Glutamatergic neuron (in vitro differentiated cells): ENCODE data around the gene COL15A1. TPM values are rescaled to one million over a fixed set of nuclear protein-coding genes. Genes with fewer than 3 reads are reported as not detected.
"Not testable (repeated sequence)": the region's sequence is repeated elsewhere in the genome, so short reads cannot be mapped to it uniquely, and the experiment has no call there.

Experiments used
- DNase-seq: peaks from one replicate; pipeline ENCODE4 v3.0.0; 2022
- H3K27ac Mint-ChIP-seq: one replicate; pipeline ENCODE4 v1.8.0; 2020; ENCODE audit warnings: mild to moderate bottlenecking, mixed read lengths, inconsistent platforms; ENCODE audit not compliant: unreplicated experiment
- H3K27me3 Mint-ChIP-seq: one replicate; pipeline ENCODE4 v1.8.0; 2020; ENCODE audit warnings: mild to moderate bottlenecking, moderate library complexity, mixed read lengths, inconsistent platforms; ENCODE audit not compliant: unreplicated experiment
- H3K36me3 Mint-ChIP-seq: one replicate; pipeline ENCODE4 v1.8.0; 2020; ENCODE audit warnings: mild to moderate bottlenecking, mixed read lengths, inconsistent platforms; ENCODE audit not compliant: unreplicated experiment
- H3K4me1 Mint-ChIP-seq: one replicate; pipeline ENCODE4 v1.8.0; 2020; ENCODE audit warnings: mild to moderate bottlenecking, low read depth, mixed read lengths, inconsistent platforms; ENCODE audit not compliant: unreplicated experiment
- H3K4me3 Mint-ChIP-seq: one replicate; pipeline ENCODE4 v1.8.0; 2020; ENCODE audit warnings: mild to moderate bottlenecking, mixed read lengths, inconsistent platforms; ENCODE audit not compliant: unreplicated experiment
- H3K9me3 Mint-ChIP-seq: one replicate; pipeline ENCODE4 v1.8.0; 2020; ENCODE audit warnings: mild to moderate bottlenecking, moderate library complexity, mixed read lengths, inconsistent platforms; ENCODE audit not compliant: unreplicated experiment
- total RNA-seq: library from RNA; stranded (reverse); fragmentation: NEBNext Ultra II Directional; extraction: Animal tissue kit (Norgen Biotek cat#: 25700); gene quantifications from one replicate; pipeline ENCODE4 v1.2.1, GENCODE V29; 2021; ENCODE audit not compliant: unreplicated experiment
- TF ChIP-seq, protein P1 (sequence below): fragments of 200-600 bp; sonication (generic); IDR thresholded peaks from one replicate; pipeline ENCODE4 v1.5.0; 2021; ENCODE audit not compliant: partially characterized antibody, unreplicated experiment

The COL15A1 gene
- total RNA-seq, 1 donor from 2014 or later = not detected

DNA sequence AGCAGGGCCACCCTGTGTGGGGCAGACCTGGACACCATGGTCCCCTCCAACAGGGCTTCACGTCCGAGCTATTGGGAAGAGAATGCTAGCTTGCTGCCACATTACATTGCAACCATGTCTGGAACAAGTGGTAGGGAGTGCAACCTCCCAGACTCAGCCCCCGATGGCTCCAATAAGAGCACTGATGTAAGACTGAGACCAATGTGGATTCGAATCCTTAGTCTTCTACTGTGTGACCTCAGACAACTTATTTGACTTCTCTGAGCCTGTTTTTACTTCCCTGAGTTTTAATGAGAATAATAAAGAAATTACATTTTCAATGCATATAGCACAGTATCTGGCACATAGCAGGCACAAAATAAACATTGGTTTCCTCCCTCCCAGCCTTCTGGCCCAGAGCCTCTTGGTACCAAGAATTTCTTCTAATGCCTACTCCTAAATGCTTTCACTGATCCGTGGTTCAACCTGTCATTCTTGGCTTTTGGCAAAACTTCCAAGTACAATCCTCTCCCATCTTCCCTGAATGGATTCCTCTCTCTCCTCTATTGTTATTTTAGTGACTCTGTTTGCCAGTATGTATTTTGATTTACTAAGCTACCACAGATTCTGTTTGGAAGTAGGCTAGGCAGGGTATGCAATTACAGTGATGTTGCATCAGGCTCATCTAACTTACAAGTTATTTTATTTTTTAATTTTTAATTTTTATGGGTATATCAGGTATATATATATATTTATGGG lies 34.6 kb upstream of the COL15A1 start:
- Mint-ChIP-seq H3K9me3 (no peaks in the 10 kb centered on the region), H3K27ac (no peak overlapping the region), H3K4me3 (no peak overlapping the region), H3K36me3 (no peaks in the 10 kb centered on the region), H3K27me3 (no peaks in the 10 kb centered on the region), H3K4me1 (no peaks in the 10 kb centered on the region)
- DNase-seq = no peak
- TF ChIP-seq, protein P1, sequence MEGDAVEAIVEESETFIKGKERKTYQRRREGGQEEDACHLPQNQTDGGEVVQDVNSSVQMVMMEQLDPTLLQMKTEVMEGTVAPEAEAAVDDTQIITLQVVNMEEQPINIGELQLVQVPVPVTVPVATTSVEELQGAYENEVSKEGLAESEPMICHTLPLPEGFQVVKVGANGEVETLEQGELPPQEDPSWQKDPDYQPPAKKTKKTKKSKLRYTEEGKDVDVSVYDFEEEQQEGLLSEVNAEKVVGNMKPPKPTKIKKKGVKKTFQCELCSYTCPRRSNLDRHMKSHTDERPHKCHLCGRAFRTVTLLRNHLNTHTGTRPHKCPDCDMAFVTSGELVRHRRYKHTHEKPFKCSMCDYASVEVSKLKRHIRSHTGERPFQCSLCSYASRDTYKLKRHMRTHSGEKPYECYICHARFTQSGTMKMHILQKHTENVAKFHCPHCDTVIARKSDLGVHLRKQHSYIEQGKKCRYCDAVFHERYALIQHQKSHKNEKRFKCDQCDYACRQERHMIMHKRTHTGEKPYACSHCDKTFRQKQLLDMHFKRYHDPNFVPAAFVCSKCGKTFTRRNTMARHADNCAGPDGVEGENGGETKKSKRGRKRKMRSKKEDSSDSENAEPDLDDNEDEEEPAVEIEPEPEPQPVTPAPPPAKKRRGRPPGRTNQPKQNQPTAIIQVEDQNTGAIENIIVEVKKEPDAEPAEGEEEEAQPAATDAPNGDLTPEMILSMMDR = no peak

DNA sequence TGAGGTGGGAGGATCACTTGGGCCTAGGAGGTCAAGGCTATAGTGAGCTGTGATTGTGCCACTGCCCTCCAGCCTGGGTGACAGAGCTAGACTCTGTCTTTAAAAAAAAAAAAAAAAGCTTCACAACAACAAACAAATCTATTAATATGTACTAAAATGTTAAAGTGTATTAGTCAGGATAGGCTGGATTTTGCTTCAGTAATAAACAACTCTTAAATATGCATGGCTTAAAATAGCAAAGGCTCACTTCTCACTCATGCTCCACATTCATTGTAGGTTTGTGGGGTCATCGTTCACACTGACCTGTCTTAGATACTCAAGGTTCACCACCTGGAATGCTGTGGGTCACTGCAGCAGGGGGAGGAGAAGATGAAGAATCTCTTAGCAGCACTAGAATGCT lies 33.8 kb upstream of the COL15A1 start:
- Mint-ChIP-seq H3K4me1 (no peaks in the 10 kb centered on the region), H3K9me3 (no peaks in the 10 kb centered on the region), H3K4me3 (no peak overlapping the region), H3K36me3 (no peaks in the 10 kb centered on the region), H3K27me3 (no peaks in the 10 kb centered on the region), H3K27ac (no peak overlapping the region)
- TF ChIP-seq, protein P1 = no peak
- DNase-seq = no peak

- no peaks in the 10 kb centered on the region for H3K27me3 Mint-ChIP-seq
- no peaks in the 10 kb centered on the region for H3K4me1 Mint-ChIP-seq
- H3K9me3 Mint-ChIP-seq = no peaks in the 10 kb centered on the region
- TF ChIP-seq, protein P1 = no peak
- no peaks in the 10 kb centered on the region for H3K36me3 Mint-ChIP-seq
- no peak overlapping the region for H3K27ac Mint-ChIP-seq
- DNase-seq = no peak
- no peak overlapping the region for H3K4me3 Mint-ChIP-seq
Observed at GRCh38 chr9:98911042-98911441, 32.7 kb upstream of the COL15A1 start.

GRCh38 chr9:98911738-98912137 lies 32.0 kb upstream of the COL15A1 start:
- not testable (repeated sequence) for H3K4me1 Mint-ChIP-seq, H3K4me3 Mint-ChIP-seq, H3K27me3 Mint-ChIP-seq, H3K36me3 Mint-ChIP-seq, DNase-seq, H3K27ac Mint-ChIP-seq, H3K9me3 Mint-ChIP-seq

DNA sequence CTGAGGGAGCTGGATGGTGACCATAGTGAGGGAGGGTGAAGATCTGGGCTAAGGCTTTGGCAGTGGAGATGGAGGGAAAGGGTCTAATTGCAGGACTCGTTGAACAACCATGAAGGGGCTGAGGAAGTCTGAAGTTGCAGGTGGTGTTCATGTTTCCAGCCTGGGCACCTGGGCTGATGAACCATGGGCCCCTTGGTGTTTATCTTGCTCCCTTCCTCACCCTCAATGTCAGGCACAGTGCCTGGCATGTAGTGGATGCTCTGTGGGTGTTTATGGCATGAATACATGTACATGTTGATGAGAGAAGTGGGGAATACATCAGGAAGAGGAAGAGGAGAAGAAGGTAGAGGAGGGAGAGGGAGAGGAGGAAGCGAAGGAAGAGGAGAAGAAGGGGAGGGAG lies 31.3 kb upstream of the COL15A1 start:
- Mint-ChIP-seq H3K27ac (no peak overlapping the region), H3K4me1 (no peaks in the 10 kb centered on the region), H3K36me3 (no peaks in the 10 kb centered on the region), H3K27me3 (no peaks in the 10 kb centered on the region), H3K4me3 (no peak overlapping the region), H3K9me3 (no peaks in the 10 kb centered on the region)
- TF ChIP-seq, protein P1 = no peak
- DNase-seq = no peak
